ENCODE data around the gene HDAC9.

DNA sequence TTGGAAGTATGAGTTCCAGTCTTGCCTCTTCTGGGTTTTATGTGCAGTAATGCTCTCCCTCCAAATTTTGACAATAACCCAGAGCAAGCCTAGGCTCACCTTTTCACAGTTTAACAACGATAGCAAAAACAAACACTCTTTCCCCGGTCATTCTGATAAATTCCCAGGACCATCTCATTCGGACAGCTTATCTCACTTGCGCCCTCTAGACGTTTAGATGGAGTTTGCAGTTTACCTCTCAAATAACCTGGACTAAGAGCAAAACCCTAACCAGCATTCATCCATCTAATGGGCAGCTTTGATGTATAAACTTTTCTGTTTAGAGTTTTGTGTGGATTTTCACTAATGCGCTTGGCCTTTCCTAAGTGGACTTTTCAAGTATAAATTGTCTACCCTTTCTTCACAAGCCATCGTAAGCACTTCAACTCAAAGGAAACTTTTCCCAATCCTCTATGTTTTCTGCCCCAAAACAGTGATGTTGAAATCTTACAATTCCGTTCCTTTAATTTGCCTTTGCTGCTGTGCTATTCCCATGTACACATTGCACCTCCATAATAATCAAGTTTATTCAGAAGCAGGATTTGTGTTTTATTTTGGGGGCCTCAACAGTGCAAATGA, 114.9 kb downstream of the HDAC9 start:
- TF ChIP-seq CTCF (IDR thresholded peaks at IDR 0.05) (peak in 2 of 6 experiments; percentile 11 to 38), POLR2A (IDR thresholded peaks at IDR 0.05) (no peak)
